ENCODE results near the gene CRYGN.
A peak's percentile ranks its signal among the peaks of the same experiment; 100 is the strongest.

CRYGN gene

DNA sequence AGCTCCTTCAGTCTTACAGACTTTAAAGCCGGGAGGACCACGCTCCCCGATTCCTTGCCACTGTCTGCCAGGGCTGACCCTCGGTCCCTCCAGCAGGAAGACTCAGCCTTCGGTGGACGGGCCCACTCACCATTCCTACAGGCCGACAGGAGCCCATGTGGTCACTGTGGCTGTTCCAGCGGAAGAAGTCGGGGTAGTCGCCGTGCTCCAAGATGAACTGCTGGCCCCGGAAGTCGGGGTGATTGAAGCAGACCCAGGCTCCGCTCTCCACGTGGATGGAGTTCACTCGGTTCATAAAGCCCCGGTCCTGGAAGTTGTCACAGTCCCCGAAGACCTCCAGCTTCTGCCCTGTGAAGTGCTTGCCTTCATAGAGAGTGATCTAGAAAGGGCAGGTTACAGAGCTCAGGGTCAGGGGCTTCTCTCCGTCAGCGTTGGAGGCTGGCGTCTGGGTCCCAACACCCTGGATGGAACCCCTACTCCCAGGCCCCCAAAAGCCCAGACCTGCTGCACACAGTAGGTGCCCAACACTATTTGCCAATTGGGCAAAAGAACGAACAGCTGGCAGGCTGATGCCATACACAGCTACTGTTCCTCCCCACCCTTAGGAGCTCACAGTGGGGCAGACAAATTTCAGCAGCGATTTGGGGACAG lies 1.9 kb downstream of the CRYGN start:
- DNase-seq: no peak

DNA sequence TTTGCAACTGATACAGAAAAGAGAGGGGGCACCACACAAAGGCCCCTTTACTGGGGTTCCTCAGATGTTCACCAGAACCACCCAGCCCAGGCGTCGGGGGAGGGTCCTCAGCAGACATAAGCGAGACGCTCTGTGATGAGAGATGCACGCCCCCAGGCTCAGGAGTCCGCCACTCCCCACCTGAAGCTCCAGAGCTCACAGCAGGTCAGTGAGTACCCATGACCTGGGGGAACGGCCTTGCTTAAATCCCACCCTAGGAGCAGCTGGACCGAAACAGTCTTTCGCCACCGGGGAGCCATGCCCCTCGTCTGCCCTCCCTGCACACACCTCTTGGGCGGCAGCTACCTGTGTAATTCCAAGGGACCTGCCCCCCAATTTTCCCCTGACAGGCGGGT lies 2.8 kb downstream of the CRYGN start:
- DNase-seq: no peak

DNA sequence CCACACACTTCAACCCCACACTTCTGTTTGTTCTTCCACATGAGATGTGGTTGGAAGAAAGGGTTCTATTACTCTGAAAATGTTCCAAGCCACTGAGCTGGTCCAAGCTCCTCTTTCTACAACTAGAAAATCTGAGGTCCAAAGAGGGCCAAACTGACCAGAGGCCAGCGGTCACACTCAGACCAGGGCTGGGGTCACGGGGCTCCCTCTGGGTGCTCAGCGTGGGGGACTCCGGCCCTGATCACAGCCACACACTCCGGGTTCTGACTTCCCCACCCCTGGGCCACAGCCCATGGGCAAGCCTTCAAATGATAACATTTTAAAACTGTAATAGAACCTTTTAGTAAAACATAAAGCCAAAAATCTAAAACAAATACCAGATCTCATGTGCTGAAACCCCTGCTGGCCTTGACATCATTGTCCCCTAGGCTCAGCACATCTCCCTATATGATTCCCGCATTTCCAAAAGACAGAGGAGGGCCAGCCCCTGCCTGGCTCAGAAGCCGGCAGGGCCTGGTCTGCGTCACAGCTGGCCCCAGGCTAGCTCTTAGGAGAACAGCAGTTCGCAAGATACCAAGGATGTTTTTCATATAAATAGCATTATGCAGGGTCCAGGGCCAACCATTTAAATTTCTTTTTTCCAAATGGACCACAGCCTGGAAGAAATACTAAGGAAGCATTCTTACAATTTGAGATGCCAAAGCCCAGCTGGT lies 3.3 kb downstream of the CRYGN start:
- DNase-seq: no peak

DNA sequence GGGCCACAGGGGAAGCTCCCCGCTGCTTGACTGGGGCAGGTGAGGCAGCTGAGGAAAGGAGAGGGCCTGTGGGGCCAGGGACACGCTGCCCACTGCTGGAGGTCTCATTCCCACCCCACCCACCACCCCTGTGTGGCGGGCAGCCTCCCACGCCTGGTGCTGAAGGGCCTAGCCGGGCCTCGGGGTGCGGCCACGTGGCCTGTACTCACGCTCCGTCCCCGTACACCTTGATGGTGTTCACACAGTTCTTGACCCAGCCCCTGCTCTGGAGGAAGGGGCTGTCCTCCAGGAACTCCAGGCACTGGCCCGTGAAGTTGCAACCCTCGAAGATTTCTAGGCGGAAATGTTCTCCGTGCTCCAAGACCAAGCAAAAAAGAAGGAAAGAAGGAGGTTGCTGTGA lies 4.0 kb downstream of the CRYGN start:
- no peak for DNase-seq

DNA sequence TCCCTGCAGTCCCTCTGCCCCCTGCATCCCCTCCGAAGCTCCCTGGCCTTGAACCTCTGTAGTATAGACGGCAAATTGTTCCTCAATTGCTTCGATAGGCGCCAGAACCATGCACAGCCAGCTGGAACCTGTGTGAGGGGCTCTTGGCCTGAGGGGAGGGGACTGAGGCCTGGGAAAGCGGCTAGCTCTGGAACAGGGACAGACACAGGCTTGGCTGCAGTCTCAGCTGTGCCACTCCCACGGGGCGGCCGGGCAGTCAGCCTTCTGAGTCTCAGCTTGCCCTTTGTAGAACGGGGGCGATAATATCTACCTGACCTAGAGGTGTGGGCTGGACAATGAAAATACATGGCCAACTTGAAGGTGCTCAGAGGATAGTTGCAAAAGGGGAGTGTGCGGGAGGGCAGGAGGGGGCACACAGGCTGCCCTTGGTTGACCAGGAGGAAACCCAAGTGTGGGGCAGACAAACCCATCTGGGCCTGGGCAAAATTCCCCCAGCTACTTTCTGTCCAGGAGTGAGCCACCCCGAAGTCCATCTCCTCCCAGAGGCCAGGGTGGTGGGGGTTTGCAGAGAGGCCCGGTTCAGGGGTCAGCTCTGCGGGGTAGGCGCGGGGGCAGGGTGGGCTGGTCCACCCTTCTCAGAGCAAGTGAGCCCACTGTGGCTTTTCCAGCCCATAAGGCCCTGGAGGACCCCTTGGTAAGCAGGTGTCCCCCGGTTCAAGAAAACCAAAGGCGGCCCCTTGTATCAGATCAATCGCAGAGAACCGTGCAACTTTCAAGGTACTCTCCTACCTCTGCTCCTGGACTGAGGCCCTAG lies 4.6 kb downstream of the CRYGN start:
- no peak for DNase-seq

DNA sequence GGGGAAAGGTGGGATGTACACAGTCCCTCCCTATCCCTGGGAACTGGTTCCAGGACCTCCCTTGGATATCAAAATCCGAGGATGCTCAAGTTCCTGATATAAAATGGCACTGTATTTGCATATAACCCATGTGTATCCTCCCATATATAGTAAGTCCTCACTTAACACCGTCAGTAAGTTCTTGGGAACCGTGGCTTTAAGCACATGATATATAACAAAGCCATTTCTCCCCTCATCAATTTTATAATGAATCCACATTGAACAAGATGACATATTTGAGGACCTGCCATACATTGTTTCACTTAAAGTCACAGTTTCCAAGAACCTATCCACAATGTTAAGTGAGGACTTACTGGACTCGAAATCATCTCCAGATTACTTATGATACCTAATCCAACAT lies 5.4 kb downstream of the CRYGN start:
- no peak for DNase-seq

DNA sequence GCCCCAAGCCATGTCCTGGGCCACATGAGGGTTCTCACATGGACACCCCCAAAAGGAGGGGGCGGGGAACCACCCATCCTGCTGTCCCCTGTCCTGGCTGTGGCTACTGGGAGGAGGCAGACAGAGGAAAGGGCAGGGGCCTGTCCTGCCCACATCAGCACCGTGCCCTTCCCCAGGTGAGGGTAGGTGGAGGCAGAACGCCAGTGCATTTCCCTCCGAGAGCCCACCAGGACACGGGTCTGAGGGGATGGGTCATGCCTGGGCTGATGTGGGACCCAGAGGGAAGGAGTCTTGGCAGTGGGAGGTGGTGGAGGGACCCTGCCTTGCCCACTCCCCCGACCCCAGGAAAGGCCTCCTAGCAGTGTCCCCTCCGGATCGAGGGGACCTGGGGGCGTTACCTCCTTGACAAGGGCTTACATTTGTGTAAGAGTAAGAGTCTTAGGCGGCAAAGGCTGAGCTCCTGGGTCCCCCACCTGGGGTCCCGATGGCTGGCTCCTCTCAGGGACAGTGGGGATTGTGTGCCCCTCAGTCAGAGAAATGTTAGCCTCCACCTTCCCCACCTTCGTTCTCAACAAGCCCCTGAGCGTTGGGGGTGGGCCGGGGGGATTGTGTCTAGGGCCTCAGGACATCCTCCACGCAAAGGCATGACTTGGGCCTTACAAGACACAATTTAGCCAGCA lies 6.1 kb downstream of the CRYGN start:
- DNase-seq: no peak

DNA sequence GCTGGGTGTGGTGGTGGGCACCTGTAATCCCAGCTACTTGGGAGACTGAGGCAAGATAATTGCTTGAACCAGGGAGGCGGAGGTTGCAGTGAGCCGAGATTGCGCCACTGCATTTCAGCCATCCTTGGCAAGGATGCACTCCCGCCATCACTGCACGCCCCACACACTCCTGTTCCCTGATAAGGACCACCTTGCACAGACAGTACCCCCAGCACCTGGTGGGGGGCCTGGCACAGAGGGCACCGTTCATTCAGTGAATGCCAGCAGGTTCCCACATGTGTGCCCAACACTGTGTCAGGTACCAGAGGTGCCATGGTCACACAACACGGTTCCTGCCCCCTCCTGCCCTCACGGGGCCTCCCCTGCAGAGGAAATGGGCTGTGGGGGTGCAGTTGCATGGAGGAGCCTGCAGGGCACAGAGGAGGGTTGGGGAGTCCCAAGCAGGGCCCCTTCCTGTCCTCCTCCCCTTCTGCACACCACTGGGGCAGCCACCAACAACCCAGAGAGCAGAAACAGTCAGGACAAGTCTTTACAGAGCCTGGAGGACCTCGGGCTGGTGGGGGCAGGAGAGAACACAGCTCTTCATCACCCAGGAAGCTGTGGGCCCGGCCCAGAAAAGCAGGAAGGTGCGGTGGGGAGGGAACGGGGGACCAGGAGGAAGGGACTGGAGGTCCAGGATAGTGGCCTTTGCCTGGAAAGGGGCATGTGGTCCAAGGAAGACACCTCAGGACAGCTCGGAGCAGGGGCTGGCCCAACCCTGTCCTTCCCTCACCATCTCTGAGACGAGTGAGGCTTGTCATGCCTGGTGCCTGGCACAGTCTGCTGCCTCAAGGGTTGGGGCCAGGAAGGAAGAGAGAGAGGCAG lies 7.1 kb downstream of the CRYGN start:
- peak; percentile 42 to 58 for DNase-seq

DNA sequence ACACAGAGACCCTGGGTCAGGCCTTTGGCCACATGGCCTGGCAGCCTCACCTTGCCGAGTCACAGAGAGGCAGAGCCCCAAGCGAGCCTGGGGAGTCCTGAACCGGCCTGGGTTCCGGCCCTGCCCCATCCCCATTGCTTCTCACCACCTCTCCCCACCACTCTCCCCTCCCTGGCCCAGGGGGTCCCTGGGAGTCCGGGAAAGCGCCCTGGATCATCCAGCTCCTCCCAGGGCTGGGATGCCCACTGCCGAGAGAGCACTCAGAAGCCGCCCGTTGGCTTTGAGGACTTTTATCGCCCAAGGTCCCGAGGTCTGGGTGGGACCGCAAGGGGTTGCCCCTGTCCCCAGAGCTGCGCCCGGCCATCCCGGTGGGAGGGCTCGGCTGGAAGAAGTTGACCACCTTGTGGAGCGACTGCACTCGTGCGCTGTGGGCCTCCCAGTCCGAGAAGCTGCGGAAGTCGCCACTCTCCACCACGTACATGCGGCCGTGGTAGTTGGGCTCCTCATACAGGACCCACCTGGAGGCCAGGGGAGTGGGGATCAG lies 8.1 kb downstream of the CRYGN start:
- DNase-seq: no peak

DNA sequence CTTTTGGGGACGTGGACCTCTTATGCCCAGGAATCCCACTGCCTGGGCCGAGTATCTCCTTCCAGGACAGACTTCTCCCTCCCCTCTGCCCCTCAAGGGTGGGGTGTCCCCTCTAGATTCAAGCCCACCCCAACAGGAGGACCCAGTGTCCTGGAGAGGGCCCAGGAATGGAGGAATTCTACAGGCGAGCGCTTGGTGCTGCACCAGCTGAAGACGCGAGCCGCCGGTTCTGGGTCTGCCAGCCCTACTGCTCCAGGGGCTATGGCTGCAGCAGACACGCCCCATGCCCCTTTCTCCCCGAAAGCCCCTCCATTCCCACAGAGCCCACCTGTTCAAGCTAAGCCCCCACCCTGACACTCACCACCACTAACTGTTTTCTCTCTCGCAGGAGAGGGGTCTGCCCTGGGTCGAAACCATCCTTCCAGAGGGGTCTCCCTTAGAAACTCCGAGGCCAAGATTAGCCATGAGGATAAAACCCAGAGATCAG lies 8.6 kb downstream of the CRYGN start:
- no peak for DNase-seq

DNA sequence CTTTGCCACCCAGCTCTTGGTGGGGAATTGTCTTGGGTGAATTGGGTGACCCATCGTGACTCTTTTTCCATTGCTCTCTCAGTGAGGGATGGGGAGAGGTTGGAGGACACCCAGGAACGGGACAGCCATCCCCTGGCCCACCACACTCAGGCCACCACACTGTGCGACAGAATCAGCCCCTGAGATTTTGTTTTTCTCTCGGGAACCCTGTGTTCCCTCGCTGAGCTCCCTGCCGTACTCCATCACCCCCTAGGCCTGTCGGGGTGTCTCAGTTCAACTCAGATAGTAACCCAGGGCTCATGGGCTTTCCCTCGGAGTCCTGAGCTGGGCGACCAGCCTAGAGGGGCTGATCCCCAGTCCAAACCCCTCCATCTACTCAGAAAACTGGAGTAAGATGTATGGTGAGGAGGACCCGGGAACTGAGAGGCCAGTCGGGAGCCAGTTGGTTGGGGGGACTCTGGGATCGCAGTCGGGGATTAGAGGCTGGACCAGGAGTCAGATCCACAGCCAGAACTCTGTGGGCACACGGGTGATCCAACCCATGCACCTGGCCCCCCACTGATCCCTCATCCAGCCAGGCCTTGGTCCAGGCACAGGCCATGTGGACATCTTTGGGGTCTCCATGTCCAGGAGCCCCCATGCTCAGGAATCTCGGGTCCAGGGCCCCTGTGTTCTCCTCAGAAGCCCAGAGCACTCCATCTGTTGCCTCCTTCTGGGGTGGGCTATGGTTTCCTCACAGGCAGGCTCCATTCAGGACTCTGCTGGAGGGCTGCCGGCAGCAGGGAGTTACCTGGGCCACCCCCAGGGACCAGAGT lies 9.3 kb downstream of the CRYGN start:
- no peak for DNase-seq

DNA sequence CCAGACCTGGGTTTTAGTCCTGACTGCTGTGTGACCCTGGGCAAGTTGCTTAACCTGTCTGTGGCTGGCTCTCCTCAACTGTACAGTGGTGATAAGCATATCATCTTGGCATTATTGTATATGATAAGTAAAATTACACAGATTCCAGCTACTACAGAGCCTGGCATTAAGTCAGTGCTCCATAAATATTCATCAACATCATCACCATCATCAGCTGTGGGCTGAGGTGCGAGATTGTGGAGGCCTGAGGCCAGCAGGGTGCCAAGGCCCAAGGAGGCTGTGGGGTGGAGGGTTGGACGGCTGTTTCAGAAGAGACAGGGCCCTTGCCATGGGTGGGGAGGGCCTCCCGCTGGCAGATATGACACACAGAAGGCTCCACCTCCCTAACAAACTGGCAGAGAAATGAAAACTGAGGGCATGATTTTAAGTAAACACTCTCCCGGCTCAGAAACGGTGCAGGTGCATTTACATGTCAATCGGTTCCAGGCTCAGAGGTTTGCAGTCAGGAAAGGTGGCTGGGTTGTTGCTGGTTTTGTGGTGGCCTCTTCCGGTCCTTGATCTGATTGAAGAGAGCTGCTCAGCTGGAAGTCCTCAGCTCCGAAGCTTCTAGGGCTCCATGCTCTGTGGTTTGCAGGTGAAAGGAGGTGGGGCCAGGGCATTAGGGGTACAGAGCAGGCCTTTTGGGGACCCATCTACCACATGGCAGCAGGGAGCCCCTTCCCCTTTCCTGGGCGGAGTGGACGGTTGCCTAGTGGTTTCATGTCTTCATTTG lies 10.2 kb downstream of the CRYGN start:
- DNase-seq: no peak

DNA sequence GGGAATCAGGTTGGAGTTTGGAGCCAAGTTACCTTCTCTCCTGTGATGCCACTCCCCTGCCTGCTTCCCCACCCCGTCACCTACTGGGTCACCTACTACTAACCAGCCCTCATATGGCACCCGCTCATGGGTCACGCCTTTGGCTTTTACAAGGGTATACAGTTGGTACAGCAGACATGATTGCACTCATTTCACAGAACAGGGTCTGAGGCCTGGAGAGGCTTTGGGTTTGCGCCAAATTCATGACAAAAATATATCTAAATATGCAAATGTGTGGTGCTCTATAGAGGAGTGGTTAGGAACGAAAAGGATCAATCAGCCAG lies 10.7 kb downstream of the CRYGN start:
- DNase-seq: no peak

DNA sequence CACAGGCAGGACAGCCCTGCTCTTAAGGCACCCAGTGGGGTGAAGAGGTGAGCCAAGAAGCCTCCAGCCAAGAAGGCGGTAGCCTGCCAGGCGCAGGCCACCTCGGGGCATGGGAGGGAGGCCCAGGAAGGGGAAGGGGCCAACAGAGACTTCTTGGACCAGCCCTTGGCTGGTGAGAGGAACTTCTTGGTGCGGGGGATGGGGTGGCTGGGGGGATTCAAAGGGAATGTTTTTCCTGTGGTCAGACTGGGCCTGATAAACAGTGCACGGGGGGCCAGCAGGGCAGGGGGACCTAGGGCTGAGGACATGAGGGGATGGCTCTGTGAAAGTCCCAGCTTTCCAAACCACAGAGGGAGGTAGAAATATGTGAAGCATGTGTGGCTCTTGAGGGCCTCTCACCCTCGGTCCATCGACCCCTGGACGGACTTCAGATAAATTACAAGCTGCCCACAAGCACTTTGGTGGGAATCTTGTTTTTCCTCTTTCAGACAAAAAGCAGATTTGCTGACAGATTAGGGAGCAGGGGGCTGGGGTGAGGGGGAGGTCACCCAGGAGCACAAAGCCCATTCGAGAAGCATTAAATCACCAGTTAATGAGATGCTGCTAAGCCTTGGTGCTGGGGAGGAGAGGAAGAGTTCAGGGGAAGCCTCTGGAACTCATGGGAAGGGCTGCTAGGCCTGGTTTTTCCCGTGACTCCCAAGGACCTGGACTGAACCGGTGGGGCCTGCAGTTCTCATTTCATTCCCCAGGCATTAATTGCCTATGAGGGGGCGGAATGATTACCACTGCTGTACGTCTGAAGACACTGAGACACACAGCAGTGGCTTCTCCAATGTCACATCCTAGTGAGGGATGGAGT lies 11.3 kb downstream of the CRYGN start:
- DNase-seq: no peak

DNA sequence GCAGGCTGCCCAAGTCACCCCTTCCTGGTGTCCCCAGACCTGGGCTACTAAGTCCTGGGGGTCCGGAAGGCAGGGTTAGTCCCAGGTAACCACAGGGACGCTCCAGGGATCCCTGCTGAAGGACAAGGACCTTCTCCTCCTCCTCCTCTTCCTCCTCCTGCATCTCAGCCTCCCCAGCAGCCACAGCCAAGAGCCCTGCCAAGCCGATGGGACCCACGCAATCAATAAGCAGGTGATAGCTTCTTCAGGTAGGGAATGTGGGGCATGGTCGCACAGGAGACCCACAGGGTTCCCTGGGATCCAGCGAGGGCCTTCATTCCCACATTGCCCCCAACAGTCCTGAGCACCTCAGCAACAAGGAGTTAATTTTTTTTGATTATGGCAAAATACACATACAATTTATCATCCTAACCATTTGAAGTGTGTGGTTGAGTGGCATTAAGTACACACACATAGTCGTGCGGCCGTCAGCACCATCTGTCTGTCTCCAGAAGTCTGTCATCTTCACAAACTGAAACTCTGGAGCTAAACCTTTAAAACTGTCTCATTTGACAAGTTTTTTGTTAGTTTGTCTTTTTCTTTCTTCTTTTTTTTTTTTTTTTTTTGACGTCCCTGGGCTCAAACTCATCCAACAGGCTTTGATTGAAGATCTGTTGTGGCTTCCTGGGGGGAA lies 12.1 kb downstream of the CRYGN start:
- DNase-seq: no peak

DNA sequence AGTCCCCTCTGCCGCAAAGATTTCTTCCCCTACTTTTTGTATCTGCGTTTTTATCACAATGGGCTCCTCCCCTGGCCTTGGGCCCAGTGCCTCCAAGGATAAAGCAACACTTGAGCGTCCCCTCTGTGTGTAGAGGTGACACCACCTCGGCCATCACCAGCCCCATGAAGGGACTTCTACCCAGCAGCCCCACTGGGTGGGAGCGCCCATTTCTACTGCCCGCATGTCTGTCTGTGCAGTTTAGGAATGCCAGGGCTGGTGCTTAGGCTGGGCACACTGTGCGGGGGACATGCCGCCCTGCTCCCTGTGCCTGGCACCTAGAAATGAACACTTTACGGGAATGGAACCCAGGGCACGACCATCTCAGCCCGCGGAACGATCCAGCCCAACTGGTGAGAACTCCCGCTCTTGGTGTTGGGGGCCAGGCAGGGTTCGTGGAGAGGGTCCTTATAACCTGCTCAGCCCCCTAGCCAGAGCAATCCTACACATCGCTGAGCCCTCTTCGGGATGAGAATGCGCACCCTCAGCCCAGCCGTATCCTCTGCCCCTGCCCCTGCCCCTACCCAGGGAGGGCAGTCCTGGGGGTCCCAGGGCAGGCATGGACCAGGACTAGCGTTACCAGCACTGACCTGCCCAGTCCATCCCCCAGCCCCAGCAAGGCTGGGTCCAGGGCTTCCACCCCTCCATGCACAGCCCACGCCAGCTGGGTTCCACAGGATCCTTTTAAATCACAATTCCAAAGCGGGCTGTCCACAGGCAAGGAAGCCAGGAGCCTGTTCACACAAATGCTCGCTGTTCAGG lies 12.8 kb downstream of the CRYGN start:
- DNase-seq: no peak

DNA sequence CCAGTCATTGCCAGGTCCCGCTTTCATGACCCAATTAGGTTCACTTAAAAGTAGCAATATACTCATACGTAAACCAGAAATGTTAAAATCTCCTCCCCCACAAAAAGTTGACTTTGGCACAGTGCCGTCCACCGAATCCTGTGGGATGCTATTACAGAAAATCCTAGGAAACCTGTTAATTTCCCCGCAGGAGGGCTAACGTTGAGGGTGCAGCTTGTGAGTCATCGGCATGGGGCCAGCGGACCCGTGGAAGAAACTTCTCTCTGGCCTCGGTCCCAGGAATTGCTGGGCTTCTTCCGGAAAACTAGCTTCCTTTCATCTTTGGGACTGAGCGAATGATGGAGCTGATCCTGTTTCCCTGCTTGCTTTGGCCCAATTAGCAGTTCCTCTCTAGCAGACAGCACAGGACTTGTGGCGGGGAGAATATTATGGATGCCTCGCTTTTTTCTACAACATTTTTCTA lies 13.5 kb downstream of the CRYGN start:
- no peak for DNase-seq
